Measurements from ENCODE around the gene IFIT3. TPM values are rescaled to one million over a fixed set of nuclear protein-coding genes. Genes with fewer than 3 reads are reported as not detected.

IFIT3 gene
- total RNA-seq, 2 donors from 2014 or later: 4.3 to 5.1 TPM

DNA sequence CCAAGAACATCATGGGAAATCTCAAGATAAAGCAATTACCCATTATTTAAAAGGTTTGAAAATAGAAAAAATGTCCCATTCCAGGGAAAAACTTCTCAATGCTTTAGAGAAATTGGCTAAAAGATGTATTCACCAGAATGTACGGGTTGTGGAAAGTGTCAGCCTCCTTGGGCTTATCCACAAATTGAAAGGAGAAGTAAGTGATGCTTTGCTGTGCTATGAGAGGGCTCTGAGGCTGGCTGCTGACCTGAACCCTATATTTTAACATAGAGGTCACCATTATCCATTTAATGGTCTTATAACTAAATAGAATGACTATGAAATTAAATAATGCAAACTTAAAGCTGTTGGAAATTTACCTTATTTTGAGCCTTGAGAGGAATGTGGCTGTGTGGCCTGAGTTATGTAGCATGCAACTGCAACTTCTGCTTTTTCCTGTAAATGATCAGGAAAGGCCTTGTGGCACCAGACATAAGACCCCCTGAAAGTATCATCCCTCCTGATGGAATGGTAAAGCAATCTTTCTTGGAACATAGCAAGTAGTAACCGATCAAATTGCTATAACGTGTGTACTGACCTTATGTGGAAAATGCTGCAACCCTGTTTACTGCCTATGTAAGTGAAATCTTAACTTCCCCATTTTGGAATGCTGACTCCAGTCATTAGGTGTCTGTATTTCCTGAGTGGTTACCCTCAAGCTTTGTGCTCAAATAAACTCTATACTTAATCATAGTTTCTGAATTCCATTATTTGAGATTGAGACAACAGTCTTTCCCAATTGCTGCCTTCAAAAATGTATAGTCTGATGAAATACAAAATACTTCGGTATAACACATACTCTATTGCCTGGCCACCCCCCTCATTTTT is 56.9 kb downstream of the IFIT3 start:
- Histone ChIP-seq H3K9ac (ENCODE audit: low read depth in 2 of 2, low read length in 2 of 2) (no peak overlapping the region), H3K27ac (no peak overlapping the region), H3K36me3 (no peaks in the 10 kb centered on the region), H3K9me3 (no peaks in the 10 kb centered on the region), H3K4me1 (no peaks in the 10 kb centered on the region), H3K4me3 (no peak overlapping the region), H3K27me3 (no peaks in the 10 kb centered on the region)
- intact Hi-C loops (cut with DNase I): no loop called here
- no peak for DNase-seq
- TF ChIP-seq, protein P1, sequence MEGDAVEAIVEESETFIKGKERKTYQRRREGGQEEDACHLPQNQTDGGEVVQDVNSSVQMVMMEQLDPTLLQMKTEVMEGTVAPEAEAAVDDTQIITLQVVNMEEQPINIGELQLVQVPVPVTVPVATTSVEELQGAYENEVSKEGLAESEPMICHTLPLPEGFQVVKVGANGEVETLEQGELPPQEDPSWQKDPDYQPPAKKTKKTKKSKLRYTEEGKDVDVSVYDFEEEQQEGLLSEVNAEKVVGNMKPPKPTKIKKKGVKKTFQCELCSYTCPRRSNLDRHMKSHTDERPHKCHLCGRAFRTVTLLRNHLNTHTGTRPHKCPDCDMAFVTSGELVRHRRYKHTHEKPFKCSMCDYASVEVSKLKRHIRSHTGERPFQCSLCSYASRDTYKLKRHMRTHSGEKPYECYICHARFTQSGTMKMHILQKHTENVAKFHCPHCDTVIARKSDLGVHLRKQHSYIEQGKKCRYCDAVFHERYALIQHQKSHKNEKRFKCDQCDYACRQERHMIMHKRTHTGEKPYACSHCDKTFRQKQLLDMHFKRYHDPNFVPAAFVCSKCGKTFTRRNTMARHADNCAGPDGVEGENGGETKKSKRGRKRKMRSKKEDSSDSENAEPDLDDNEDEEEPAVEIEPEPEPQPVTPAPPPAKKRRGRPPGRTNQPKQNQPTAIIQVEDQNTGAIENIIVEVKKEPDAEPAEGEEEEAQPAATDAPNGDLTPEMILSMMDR (IDR thresholded peaks at IDR 0.05): no peak

DNA sequence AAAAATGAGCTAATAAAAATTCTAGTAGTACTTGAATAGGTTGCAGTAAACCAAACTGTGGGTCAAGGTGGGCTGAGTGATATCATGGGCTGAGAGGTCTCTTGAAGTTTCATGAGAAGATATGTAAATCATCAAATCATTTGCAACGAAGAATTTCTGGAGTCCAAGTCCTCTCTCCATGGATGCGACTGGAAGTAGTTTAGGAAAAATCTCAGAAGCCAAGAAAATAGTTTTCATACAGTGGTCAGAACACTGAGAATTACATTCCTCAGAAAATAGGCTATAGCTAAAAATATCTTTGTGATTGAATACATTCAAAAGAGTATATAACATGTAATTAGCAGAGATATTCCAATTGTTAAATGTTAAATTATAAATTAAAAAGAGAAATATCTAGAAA is 61.0 kb downstream of the IFIT3 start:
- no peak overlapping the region for H3K4me3 ChIP-seq
- H3K9ac ChIP-seq (ENCODE audit: low read depth in 2 of 2, low read length in 2 of 2): no peak overlapping the region
- intact Hi-C loops (cut with DNase I): no loop called here
- TF ChIP-seq, protein P1 (IDR thresholded peaks at IDR 0.05): no peak
- H3K27ac ChIP-seq: no peak overlapping the region
- DNase-seq: no peak
- no peaks in the 10 kb centered on the region for H3K36me3 ChIP-seq
- H3K9me3 ChIP-seq: no peaks in the 10 kb centered on the region
- H3K4me1 ChIP-seq: no peaks in the 10 kb centered on the region
- no peaks in the 10 kb centered on the region for H3K27me3 ChIP-seq

- H3K9ac ChIP-seq (ENCODE audit: low read depth in 2 of 2, low read length in 2 of 2): no peak overlapping the region
- intact Hi-C loops (cut with DNase I): no loop called here
- no peak for DNase-seq
- no peaks in the 10 kb centered on the region for H3K4me1 ChIP-seq
- H3K27me3 ChIP-seq: no peaks in the 10 kb centered on the region
- H3K4me3 ChIP-seq: no peak overlapping the region
- H3K9me3 ChIP-seq: no peaks in the 10 kb centered on the region
- H3K36me3 ChIP-seq: no peaks in the 10 kb centered on the region
- H3K27ac ChIP-seq: no peak overlapping the region
- TF ChIP-seq, protein P1 (IDR thresholded peaks at IDR 0.05): no peak
Measured at GRCh38 chr10:89389254-89389653, 61.5 kb downstream of the IFIT3 start.

Other genes starting within 250 kb of the IFIT3 start
- 1 to 10 TPM in 1 of 2 donors, under 1 TPM in 1; 0.40 to 1.7 TPM for gene CH25H, start 120.7 kb upstream of the IFIT3 start, total RNA-seq
- gene LIPA, start 76.2 kb upstream of the IFIT3 start, total RNA-seq: 10 to 100 TPM; 30.4 to 37.8 TPM
- 1 to 10 TPM; 4.8 to 7.5 TPM for gene IFIT2, start 26.0 kb upstream of the IFIT3 start, total RNA-seq
- not detected for gene IFIT1B, start 50.1 kb downstream of the IFIT3 start, total RNA-seq
- 1 to 10 TPM; 1.9 to 5.4 TPM for gene IFIT1, start 64.6 kb downstream of the IFIT3 start, total RNA-seq
- gene IFIT5, start 86.6 kb downstream of the IFIT3 start, total RNA-seq: 1 to 10 TPM; 6.1 to 7.5 TPM
- gene SLC16A12, start 207.6 kb downstream of the IFIT3 start, total RNA-seq: under 1 TPM; 0.20 to 0.24 TPM